GM12872 (cell line): ENCODE measurements around the gene SSR4.

Experiments
- CTCF ChIP-seq: IDR thresholded peaks from 3 replicates; pipeline ENCODE4 v1.5.1; 2011; ENCODE audit warnings: low read depth, mild to moderate bottlenecking, low read length, moderate library complexity; ENCODE audit not compliant: insufficient read depth

The SSR4 gene

GRCh38 chrX:153777261-153778090 is 17.0 kb upstream of the SSR4 start:
- TF ChIP-seq CTCF, result no peak

- no peak for TF ChIP-seq CTCF
Measured at GRCh38 chrX:153778181-153778580, 16.3 kb upstream of the SSR4 start.

GRCh38 chrX:153778684-153779101 is 15.8 kb upstream of the SSR4 start:
- TF ChIP-seq CTCF, result no peak

GRCh38 chrX:153779891-153780677 is 14.4 kb upstream of the SSR4 start:
- no peak for TF ChIP-seq CTCF

- no peak for TF ChIP-seq CTCF
Measured at GRCh38 chrX:153780678-153781427, 13.6 kb upstream of the SSR4 start, which contains the start of gene SRPK3. SRPK3 (plus strand) TSS chrX:153781041; CDS start chrX:153781087, 46 bp downstream.

GRCh38 chrX:153781428-153782047 is 12.9 kb upstream of the SSR4 start:
- TF ChIP-seq CTCF, result no peak
